DND-41 (cell line): ENCODE measurements around the gene ULBP2.

Experiments used
- ATAC-seq: fragments of 200-7000 bp; cut with Tn5 transposase; 3 replicates; pipeline ENCODE4 v1.9.1; 2021; ENCODE audit warnings: low read depth; ENCODE audit not compliant: insufficient read depth
- DNase-seq: peaks from one replicate; pipeline ENCODE4 v3.0.0-alpha.2; 2020
- H2AFZ ChIP-seq: 2 replicates; pipeline ENCODE4 v1.6.0; 2012; ENCODE audit warnings: low read depth, low read length
- H3K27ac ChIP-seq: 2 replicates; pipeline ENCODE4 v1.5.1; 2012; ENCODE audit warnings: low read length, inconsistent platforms
- H3K27me3 ChIP-seq: fragments of 200-600 bp; sonication (generic); 2 replicates; pipeline ENCODE4 v1.6.0; 2012; ENCODE audit warnings: low read length, mild to moderate bottlenecking, inconsistent platforms; ENCODE audit not compliant: insufficient read depth, poor library complexity
- H3K36me3 ChIP-seq: 2 replicates; pipeline ENCODE4 v1.5.1; 2012; ENCODE audit warnings: low read length, inconsistent platforms; ENCODE audit not compliant: insufficient read depth
- H3K4me1 ChIP-seq: 2 replicates; pipeline ENCODE4 v1.5.1; 2012; ENCODE audit warnings: mild to moderate bottlenecking, low read length; ENCODE audit not compliant: insufficient read depth
- H3K4me2 ChIP-seq: 2 replicates; pipeline ENCODE4 v1.6.0; 2012; ENCODE audit warnings: mild to moderate bottlenecking, moderate library complexity, low read length, inconsistent platforms; ENCODE audit not compliant: insufficient read depth
- H3K4me3 ChIP-seq, 2 experiments: fragments of 200-600 bp in 1 of 2; shearing (Covaris generic) in 1 of 2; 2 replicates each; pipeline ENCODE4 v1.5.1; 2012 to 2016; ENCODE audit warnings: inconsistent platforms in 2 of 2, low read length in 2 of 2, mild to moderate bottlenecking in 2 of 2, low read depth in 1 of 2, moderate library complexity in 1 of 2
- H3K79me2 ChIP-seq: 2 replicates; pipeline ENCODE4 v1.6.0; 2012; ENCODE audit warnings: low read length, inconsistent platforms; ENCODE audit not compliant: insufficient read depth
- H3K9ac ChIP-seq: 2 replicates; pipeline ENCODE4 v1.6.0; 2012; ENCODE audit warnings: low read depth, mild to moderate bottlenecking, inconsistent platforms, low read length, moderate library complexity
- H3K9me3 ChIP-seq: 2 replicates; pipeline ENCODE4 v1.5.1; 2012; ENCODE audit warnings: low read length, moderate library complexity, mild to moderate bottlenecking, inconsistent platforms; ENCODE audit not compliant: insufficient read depth, severe bottlenecking
- H4K20me1 ChIP-seq: 2 replicates; pipeline ENCODE4 v1.6.0; 2012; ENCODE audit warnings: low read length; ENCODE audit not compliant: insufficient read depth
- EZH2 ChIP-seq: IDR thresholded peaks from 3 replicates; pipeline ENCODE4 v1.6.1; 2012; ENCODE audit warnings: borderline replicate concordance, low read depth, mild to moderate bottlenecking, moderate library complexity, low read length, inconsistent platforms; ENCODE audit not compliant: severe bottlenecking
- TF ChIP-seq, protein P1 (sequence below): IDR thresholded peaks from 2 replicates; pipeline ENCODE4 v1.5.1; 2012; ENCODE audit warnings: borderline replicate concordance, low read length, moderate library complexity, mild to moderate bottlenecking; ENCODE audit not compliant: poor library complexity, severe bottlenecking; ENCODE audit errors: extremely low read depth

Gene ULBP2

DNA sequence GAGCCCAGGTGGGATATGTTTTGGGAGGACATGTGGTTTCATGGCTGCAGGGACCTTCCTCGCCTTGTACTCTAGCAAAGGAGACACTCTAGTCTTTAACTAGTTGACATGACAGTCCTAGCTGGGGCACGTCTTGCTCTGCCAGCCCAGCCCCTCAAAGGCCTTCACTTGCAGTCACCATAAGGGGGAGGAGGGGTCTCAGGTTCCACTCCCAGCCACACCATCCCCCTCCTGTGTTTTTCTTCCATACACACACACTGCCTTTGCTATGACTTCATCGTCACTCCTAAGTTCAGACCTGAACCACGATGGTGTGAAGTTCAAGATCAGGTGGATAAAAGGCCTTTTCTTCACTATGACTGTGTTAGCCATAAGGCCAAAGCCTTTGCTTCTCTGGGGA is 35.4 kb downstream of the ULBP2 start:
- H3K27me3 ChIP-seq, result peaks cover 3% of the 10 kb centered on the region
- H3K4me1 ChIP-seq, result no peaks in the 10 kb centered on the region
- no peaks in the 10 kb centered on the region for H3K9me3 ChIP-seq
- no peak for DNase-seq
- no peak overlapping the region for H2AFZ ChIP-seq
- no peak for ATAC-seq
- no peak overlapping the region for H3K27ac ChIP-seq
- H3K9ac ChIP-seq, result no peak overlapping the region
- no peak overlapping the region for H3K4me3 ChIP-seq
- TF ChIP-seq, protein P1, sequence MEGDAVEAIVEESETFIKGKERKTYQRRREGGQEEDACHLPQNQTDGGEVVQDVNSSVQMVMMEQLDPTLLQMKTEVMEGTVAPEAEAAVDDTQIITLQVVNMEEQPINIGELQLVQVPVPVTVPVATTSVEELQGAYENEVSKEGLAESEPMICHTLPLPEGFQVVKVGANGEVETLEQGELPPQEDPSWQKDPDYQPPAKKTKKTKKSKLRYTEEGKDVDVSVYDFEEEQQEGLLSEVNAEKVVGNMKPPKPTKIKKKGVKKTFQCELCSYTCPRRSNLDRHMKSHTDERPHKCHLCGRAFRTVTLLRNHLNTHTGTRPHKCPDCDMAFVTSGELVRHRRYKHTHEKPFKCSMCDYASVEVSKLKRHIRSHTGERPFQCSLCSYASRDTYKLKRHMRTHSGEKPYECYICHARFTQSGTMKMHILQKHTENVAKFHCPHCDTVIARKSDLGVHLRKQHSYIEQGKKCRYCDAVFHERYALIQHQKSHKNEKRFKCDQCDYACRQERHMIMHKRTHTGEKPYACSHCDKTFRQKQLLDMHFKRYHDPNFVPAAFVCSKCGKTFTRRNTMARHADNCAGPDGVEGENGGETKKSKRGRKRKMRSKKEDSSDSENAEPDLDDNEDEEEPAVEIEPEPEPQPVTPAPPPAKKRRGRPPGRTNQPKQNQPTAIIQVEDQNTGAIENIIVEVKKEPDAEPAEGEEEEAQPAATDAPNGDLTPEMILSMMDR, result no peak
- no peak for TF ChIP-seq EZH2
- no peaks in the 10 kb centered on the region for H4K20me1 ChIP-seq
- H3K79me2 ChIP-seq, result no peaks in the 10 kb centered on the region
- no peaks in the 10 kb centered on the region for H3K36me3 ChIP-seq
- no peak overlapping the region for H3K4me2 ChIP-seq

DNA sequence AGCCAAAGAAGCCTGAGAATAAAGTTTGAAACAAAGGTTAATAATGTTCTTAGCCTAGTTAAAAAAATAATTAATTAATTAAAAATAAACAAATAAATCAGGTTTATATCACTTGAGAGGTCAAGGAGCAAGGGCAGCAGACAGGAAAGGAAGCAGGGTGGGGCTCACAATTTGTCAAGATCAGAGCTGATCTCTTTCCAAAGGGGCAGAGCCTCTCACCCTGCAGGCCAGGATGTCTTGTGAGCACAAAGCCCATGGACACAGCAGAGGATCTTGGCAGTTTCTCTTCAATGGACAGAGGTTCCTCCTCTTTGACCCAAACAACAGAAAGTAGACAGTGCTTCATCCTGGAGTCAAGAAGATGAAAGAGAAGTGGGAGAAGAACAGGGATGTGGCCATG is 36.8 kb downstream of the ULBP2 start:
- no peak overlapping the region for H3K4me2 ChIP-seq
- no peaks in the 10 kb centered on the region for H3K79me2 ChIP-seq
- H3K27me3 ChIP-seq, result peaks cover 3% of the 10 kb centered on the region
- DNase-seq (no peak), ATAC-seq (no peak)
- H3K9ac ChIP-seq, result no peak overlapping the region
- no peak overlapping the region for H3K4me3 ChIP-seq
- no peaks in the 10 kb centered on the region for H4K20me1 ChIP-seq
- no peak overlapping the region for H2AFZ ChIP-seq
- H3K9me3 ChIP-seq, result no peaks in the 10 kb centered on the region
- H3K4me1 ChIP-seq, result no peaks in the 10 kb centered on the region
- no peak overlapping the region for H3K27ac ChIP-seq
- TF ChIP-seq EZH2, result no peak
- TF ChIP-seq, protein P1, result no peak
- H3K36me3 ChIP-seq, result no peaks in the 10 kb centered on the region

DNA sequence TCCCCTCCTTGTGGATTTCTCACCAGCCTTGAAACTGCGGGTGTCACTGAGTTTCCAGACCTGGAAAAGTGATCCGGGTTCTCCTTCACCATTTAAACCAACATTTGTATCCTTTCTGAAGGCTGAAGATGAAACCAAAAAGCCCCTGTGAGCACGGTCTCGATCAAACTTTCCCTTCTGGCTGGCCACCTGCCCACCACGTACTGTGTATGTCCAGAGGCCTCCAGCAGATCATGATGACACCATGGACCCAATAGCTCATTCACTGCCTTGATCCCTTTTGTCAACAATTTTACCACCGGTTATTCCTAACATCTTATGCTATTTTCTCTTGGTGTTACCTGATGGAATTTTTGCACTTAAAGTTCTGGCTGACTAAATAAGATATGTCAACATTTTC is 37.5 kb downstream of the ULBP2 start:
- peaks cover 3% of the 10 kb centered on the region for H3K27me3 ChIP-seq
- H3K27ac ChIP-seq, result no peak overlapping the region
- H3K9me3 ChIP-seq, result no peaks in the 10 kb centered on the region
- ATAC-seq, result no peak
- H3K4me2 ChIP-seq, result no peak overlapping the region
- H4K20me1 ChIP-seq, result no peaks in the 10 kb centered on the region
- H3K9ac ChIP-seq, result no peak overlapping the region
- H3K4me3 ChIP-seq, result no peak overlapping the region
- H3K79me2 ChIP-seq, result no peaks in the 10 kb centered on the region
- no peaks in the 10 kb centered on the region for H3K4me1 ChIP-seq
- TF ChIP-seq EZH2, result no peak
- TF ChIP-seq, protein P1, result no peak
- H3K36me3 ChIP-seq, result no peaks in the 10 kb centered on the region
- H2AFZ ChIP-seq, result no peak overlapping the region
- no peak for DNase-seq

DNA sequence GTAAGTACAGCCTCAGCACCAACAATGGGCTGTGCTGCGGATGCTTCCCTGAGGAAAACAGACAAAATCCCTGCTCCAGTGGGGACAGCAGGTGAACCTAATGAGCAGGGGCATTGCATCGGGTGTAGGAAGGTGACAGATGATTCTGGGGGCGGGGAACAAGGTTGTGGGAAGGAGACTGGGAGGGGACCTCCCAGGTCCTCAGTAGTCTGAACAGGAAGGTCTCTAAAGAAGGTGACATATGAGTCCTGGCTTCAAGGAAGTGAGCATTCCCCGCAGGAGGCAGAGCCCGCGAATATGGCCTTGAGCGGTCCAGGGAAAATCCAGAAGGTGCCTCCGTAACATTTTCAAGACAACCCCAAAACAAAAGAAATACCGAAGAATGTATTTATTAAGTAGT is 41.3 kb downstream of the ULBP2 start:
- H3K9me3 ChIP-seq, result no peaks in the 10 kb centered on the region
- H3K9ac ChIP-seq, result no peak overlapping the region
- H3K79me2 ChIP-seq, result no peaks in the 10 kb centered on the region
- H3K4me3 ChIP-seq, result no peak overlapping the region
- H3K4me2 ChIP-seq, result no peak overlapping the region
- TF ChIP-seq EZH2, result no peak
- TF ChIP-seq, protein P1, result no peak
- no peaks in the 10 kb centered on the region for H3K4me1 ChIP-seq
- no peak overlapping the region for H3K27ac ChIP-seq
- no peak overlapping the region for H2AFZ ChIP-seq
- no peak for ATAC-seq
- no peaks in the 10 kb centered on the region for H3K36me3 ChIP-seq
- H3K27me3 ChIP-seq, result peaks cover 18% of the 10 kb centered on the region
- no peak for DNase-seq
- H4K20me1 ChIP-seq, result no peaks in the 10 kb centered on the region
